Neural cell (in vitro differentiated cells): ENCODE results near the gene NAALADL1.

Experiments used
- EZH2 ChIP-seq: fragments of 200-600, 300-800 bp; shearing (Covaris generic), sonication (generic); IDR thresholded peaks from 2 replicates; pipeline ENCODE4 v1.6.1; 2014; ENCODE audit warnings: antibody characterized with exemption, low read length, borderline replicate concordance, mild to moderate bottlenecking; ENCODE audit not compliant: insufficient read depth, poor library complexity, severe bottlenecking
- MXI1 ChIP-seq: fragments of 450-650 bp; conservative IDR thresholded peaks from 2 replicates; pipeline ENCODE4 v1.6.1; 2014; ENCODE audit warnings: antibody characterized with exemption, mild to moderate bottlenecking; ENCODE audit not compliant: poor library complexity, severe bottlenecking
- REST ChIP-seq: IDR thresholded peaks from 2 replicates; pipeline ENCODE4 v1.6.1; 2012; ENCODE audit warnings: borderline replicate concordance
- TAF1 ChIP-seq: IDR thresholded peaks from 2 replicates; pipeline ENCODE4 v1.6.1; 2012; ENCODE audit warnings: low read depth
- TF ChIP-seq, protein P1 (sequence below): fragments of 450-650 bp; IDR thresholded peaks from 2 replicates; pipeline ENCODE4 v1.5.1; 2014; ENCODE audit warnings: antibody characterized with exemption, mild to moderate bottlenecking, moderate library complexity; ENCODE audit not compliant: poor library complexity, severe bottlenecking

DNA sequence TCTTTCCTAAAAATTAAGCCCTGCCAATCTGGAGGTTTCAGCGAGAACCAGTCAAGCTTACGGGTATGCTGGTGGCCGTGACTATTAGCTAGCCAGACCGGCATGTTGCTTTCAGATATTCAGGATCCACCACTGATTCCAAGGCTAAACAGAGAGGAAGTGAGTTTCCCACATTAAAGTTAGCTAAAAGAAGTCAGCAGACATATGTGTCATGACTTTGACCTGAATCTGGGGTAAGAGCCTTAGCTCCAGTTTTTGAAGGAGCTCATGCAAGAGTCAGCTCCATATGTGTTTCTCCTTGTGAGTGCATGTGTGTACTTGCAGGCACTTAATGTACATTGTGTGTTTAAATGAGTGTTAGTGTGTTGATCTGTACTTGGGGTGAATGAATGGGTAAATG is 27.1 kb upstream of the NAALADL1 start:
- TF ChIP-seq MXI1 (no peak), REST (no peak), EZH2 (no peak), TAF1 (no peak)
- TF ChIP-seq, protein P1, sequence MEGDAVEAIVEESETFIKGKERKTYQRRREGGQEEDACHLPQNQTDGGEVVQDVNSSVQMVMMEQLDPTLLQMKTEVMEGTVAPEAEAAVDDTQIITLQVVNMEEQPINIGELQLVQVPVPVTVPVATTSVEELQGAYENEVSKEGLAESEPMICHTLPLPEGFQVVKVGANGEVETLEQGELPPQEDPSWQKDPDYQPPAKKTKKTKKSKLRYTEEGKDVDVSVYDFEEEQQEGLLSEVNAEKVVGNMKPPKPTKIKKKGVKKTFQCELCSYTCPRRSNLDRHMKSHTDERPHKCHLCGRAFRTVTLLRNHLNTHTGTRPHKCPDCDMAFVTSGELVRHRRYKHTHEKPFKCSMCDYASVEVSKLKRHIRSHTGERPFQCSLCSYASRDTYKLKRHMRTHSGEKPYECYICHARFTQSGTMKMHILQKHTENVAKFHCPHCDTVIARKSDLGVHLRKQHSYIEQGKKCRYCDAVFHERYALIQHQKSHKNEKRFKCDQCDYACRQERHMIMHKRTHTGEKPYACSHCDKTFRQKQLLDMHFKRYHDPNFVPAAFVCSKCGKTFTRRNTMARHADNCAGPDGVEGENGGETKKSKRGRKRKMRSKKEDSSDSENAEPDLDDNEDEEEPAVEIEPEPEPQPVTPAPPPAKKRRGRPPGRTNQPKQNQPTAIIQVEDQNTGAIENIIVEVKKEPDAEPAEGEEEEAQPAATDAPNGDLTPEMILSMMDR = no peak
